Uterus (tissue), 4 donors: ENCODE measurements around the gene CREB3L1. TPM values are rescaled to one million over a fixed set of nuclear protein-coding genes. Genes with fewer than 3 reads are reported as not detected.

ENCODE experiments used
- DNase-seq, 2 donors: peaks; one replicate each; pipeline ENCODE4 v3.0.0-alpha.2; 2019 to 2020
- H3K27ac ChIP-seq, 2 donors: fragments of 200-600 bp; sonication (generic); 1 replicate in 1 of 2; 2 replicates in 1 of 2; pipeline ENCODE4 v1.5.1; 2016 to 2018
- H3K27me3 ChIP-seq, 2 donors: fragments of 200-600 bp; sonication (generic); one replicate each; pipeline ENCODE4 v1.5.1; 2018 to 2019; ENCODE audit warnings: control low read depth in 1 of 2
- H3K36me3 ChIP-seq, 2 donors: fragments of 200-600 bp; sonication (generic); one replicate each; pipeline ENCODE4 v1.5.1; 2019; ENCODE audit warnings: control low read depth in 1 of 2
- H3K4me1 ChIP-seq, 2 donors: fragments of 200-600 bp; sonication (generic); one replicate each; pipeline ENCODE4 v1.5.1; 2018 to 2019; ENCODE audit warnings: control low read depth in 1 of 2
- H3K4me3 ChIP-seq, 2 donors: fragments of 200-600 bp; sonication (generic); 1 replicate in 1 of 2; 2 replicates in 1 of 2; pipeline ENCODE4 v1.5.1; 2018 to 2019; ENCODE audit warnings: mild to moderate bottlenecking in 1 of 2
- H3K9me3 ChIP-seq, 2 donors: fragments of 200-600 bp; sonication (generic); one replicate each; pipeline ENCODE4 v1.5.1; 2019; ENCODE audit warnings: control low read depth in 1 of 2
- POLR2A ChIP-seq, 2 donors: fragments of 450-650 bp; IDR thresholded peaks; one replicate each; pipeline ENCODE4 v1.6.1; 2016; ENCODE audit warnings: antibody characterized with exemption in 2 of 2, mild to moderate bottlenecking in 1 of 2, moderate library complexity in 1 of 2
- intact Hi-C: fragments of 100-400 bp; cut with DNase I; formaldehyde crosslinking; loops from one replicate; pipeline ENCODE4 v1.15.1; 2023; ENCODE audit warnings: low total_unique reads
- total RNA-seq, 4 donors: library from RNA; depleted of rRNA in 3 of 4; stranded (reverse); fragments of >200 nt in 3 of 4; gene quantifications; one replicate each; pipeline versions ENCODE4 v1.1.0 to v1.2.4, GENCODE V29; 2014 to 2023
- TF ChIP-seq, protein P1 (sequence below), 4 experiments: fragments of 200-600 bp in 2 of 4; fragments of 450-650 bp in 2 of 4; sonication (generic) in 2 of 4; IDR thresholded peaks; one replicate each; pipeline ENCODE4 v1.5.1; 2016 to 2019; ENCODE audit warnings: antibody characterized with exemption in 4 of 4, mild to moderate bottlenecking in 2 of 4, moderate library complexity in 1 of 4
- donor health status: DM: yes; HTN: yes; CAD: no.

Gene CREB3L1
- total RNA-seq, 4 donors from 2014 or later: 2.0 to 20.8 (median 14.8) TPM; not detected in 1

DNA sequence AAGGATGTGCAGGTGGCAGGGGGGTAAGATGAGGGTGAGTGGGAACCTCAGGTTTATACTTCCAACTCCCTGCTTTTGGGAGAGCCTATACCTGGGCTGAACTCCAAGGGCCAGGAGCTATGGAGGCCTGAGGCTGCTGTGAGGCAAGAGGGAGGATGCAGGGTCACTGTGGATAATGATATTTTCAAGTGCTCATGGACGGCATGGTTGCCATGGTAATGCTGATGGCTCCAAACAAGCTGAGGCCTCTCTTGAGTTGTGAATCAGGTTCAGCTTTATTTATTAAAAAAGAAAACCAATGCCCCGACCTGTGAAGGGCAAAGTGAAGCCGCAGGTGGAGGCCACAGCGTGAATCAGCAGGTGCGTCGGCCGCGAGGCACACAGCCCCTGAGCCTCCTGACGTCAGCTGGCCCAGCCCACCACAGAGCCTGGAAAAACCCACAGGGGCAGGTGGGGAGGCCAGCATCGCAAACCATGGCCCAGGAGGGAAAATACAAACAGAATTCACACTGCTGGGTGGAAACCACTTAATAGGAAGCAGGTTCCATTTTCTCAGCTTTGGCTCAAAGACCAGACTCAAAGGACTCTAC is 17.4 kb upstream of the CREB3L1 start:
- H3K27ac ChIP-seq: no peak overlapping the region
- intact Hi-C loops: no loop called here
- TF ChIP-seq, protein P1, sequence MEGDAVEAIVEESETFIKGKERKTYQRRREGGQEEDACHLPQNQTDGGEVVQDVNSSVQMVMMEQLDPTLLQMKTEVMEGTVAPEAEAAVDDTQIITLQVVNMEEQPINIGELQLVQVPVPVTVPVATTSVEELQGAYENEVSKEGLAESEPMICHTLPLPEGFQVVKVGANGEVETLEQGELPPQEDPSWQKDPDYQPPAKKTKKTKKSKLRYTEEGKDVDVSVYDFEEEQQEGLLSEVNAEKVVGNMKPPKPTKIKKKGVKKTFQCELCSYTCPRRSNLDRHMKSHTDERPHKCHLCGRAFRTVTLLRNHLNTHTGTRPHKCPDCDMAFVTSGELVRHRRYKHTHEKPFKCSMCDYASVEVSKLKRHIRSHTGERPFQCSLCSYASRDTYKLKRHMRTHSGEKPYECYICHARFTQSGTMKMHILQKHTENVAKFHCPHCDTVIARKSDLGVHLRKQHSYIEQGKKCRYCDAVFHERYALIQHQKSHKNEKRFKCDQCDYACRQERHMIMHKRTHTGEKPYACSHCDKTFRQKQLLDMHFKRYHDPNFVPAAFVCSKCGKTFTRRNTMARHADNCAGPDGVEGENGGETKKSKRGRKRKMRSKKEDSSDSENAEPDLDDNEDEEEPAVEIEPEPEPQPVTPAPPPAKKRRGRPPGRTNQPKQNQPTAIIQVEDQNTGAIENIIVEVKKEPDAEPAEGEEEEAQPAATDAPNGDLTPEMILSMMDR (IDR thresholded peaks at IDR 0.05): no peak
- no peak for TF ChIP-seq POLR2A (IDR thresholded peaks at IDR 0.05)

DNA sequence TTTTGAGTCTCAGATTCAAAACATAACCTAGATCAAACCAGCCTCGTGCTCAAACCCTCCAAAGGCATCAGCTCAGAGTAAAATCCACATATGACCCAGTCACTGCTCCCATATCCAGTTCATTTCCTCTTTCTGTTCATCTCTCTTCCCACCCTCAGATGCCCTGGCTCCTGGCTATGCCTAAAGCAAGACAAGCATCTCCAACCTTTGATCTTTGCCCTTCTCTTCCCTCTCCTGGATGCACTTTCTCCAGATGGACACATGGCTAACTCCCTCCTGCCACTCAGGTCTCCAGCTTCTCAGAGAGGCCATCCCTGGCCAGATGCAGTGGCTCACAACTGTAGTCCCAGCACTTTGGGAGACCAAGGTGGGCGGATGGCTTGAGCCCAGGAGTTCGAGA is 14.3 kb upstream of the CREB3L1 start:
- Histone ChIP-seq H3K27ac (no peak overlapping the region), H3K36me3 (no peaks in the 10 kb centered on the region), H3K27me3 (no peaks in the 10 kb centered on the region), H3K4me1 (no peaks in the 10 kb centered on the region), H3K4me3 (no peak overlapping the region), H3K9me3 (no peaks in the 10 kb centered on the region)
- TF ChIP-seq, protein P1 (IDR thresholded peaks at IDR 0.05): no peak
- no peak for TF ChIP-seq POLR2A (IDR thresholded peaks at IDR 0.05)
- intact Hi-C loops: no loop called here
- no peak for DNase-seq

More for the DNA sequence above, 17.4 kb upstream of the CREB3L1 start:
- no peaks in the 10 kb centered on the region for H3K4me1 ChIP-seq
- no peak for DNase-seq
- no peaks in the 10 kb centered on the region for H3K27me3 ChIP-seq
- no peak overlapping the region for H3K4me3 ChIP-seq
- no peaks in the 10 kb centered on the region for H3K9me3 ChIP-seq
- H3K36me3 ChIP-seq: no peaks in the 10 kb centered on the region

DNA sequence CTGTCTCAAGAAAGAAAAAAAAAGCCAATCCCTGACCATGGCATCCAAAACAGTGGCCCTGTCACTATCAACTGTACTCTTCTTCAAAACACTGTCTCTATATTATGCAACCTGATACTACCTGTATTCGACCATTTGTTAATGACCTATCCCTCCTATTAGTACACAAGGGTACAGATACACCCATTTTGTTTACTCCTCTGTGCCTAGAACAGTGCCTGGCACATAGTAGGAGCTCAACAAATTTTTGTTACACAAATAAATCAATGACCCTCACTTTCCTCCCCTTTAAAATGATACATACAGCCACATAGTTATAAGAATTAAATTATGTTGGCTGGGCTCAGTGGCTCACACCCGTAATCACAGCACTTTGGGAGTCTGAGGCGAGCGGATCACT is 13.4 kb upstream of the CREB3L1 start:
- no peak overlapping the region for H3K27ac ChIP-seq
- TF ChIP-seq, protein P1 (IDR thresholded peaks at IDR 0.05): no peak
- DNase-seq: no peak
- no peaks in the 10 kb centered on the region for H3K4me1 ChIP-seq
- no peaks in the 10 kb centered on the region for H3K9me3 ChIP-seq
- H3K4me3 ChIP-seq: no peak overlapping the region
- no peaks in the 10 kb centered on the region for H3K27me3 ChIP-seq
- intact Hi-C loops: no loop called here
- no peaks in the 10 kb centered on the region for H3K36me3 ChIP-seq

DNA sequence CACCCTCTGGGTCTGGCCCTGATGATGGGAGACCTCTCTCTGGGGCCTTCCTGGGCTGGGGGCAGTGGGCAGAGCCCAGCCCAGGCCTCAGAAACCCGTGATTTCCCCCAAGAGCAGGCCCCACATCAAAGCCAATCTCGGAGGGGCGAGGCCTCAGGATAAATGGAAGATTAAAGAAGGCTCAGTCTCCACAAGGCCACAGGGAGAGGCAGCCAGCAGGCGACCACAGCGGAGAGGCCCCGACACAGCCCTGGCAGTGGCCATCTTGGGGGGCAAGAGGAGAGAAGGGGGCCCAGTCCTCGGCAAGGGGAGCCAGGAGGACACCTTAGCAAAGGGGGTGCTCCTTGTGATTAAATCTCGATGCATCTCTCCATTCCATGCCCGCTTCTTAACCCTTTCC is 12.5 kb upstream of the CREB3L1 start:
- Histone ChIP-seq H3K36me3 (no peaks in the 10 kb centered on the region), H3K9me3 (no peaks in the 10 kb centered on the region), H3K4me1 (no peaks in the 10 kb centered on the region), H3K4me3 (no peak overlapping the region), H3K27ac (no peak overlapping the region), H3K27me3 (no peaks in the 10 kb centered on the region)
- intact Hi-C loops: no loop called here
- DNase-seq: no peak
- TF ChIP-seq, protein P1 (IDR thresholded peaks at IDR 0.05): no peak
- no peak for TF ChIP-seq POLR2A (IDR thresholded peaks at IDR 0.05)

DNA sequence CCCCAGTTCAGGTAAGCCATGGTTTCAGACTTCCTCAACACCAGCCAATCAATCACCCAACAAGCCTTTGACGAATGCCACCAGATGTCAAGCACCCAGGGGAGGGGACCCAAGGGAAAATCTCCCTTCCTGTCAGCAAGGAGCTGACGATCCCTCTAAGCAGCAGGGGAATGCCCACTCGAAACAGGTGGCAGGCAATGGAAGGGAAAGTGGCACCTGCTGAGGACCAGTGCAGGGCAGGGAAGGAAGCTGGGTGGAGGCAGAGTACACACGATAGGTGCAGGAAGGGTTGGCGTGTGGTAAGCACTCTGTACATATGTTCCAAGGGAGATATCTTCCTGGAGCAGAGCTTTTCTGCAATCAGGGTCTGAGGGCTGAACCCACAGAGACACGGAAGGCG is 11.7 kb upstream of the CREB3L1 start:
- intact Hi-C loops: no loop called here

More for the DNA sequence above, 11.7 kb upstream of the CREB3L1 start:
- Histone ChIP-seq H3K9me3 (no peaks in the 10 kb centered on the region), H3K4me1 (no peaks in the 10 kb centered on the region), H3K27me3 (no peaks in the 10 kb centered on the region), H3K4me3 (no peak overlapping the region), H3K36me3 (no peaks in the 10 kb centered on the region), H3K27ac (no peak overlapping the region)
- no peak for TF ChIP-seq POLR2A (IDR thresholded peaks at IDR 0.05)
- TF ChIP-seq, protein P1 (IDR thresholded peaks at IDR 0.05): no peak
- DNase-seq: no peak
